ENCODE measurements around the gene CDC42EP4. TPM values are rescaled to one million over a fixed set of nuclear protein-coding genes. Genes with fewer than 3 reads are reported as not detected.

The CDC42EP4 gene
- total RNA-seq, 1 donor from 2014 or later: 73.7 TPM

GRCh38 chr17:73279704-73280103, 32.1 kb downstream of the CDC42EP4 start:
- H3K27ac ChIP-seq: peak overlapping the region; percentile 61

GRCh38 chr17:73278465-73279453, 33.0 kb downstream of the CDC42EP4 start:
- H3K27me3 ChIP-seq: no peaks in the 10 kb centered on the region
- H3K4me1 ChIP-seq: peaks cover 48% of the 10 kb centered on the region
- intact Hi-C loops (cut with DNase I): no loop called here
- no peak for DNase-seq (ENCODE audit: extremely low spot score in 2 of 2)
- TF ChIP-seq POLR2AphosphoS5 (IDR thresholded peaks at IDR 0.05; ENCODE audit: insufficient read depth in 1 of 2, low read depth in 1 of 2): peak; percentile 20 to 93
- no peak for TF ChIP-seq POLR2A (IDR thresholded peaks at IDR 0.05)
- H3K4me3 ChIP-seq: no peak overlapping the region
- H3K9me3 ChIP-seq: no peaks in the 10 kb centered on the region
- H3K36me3 ChIP-seq: peaks cover 0 to 2% of the 10 kb centered on the region in 2 donors
- H3K27ac ChIP-seq: peak overlapping the region; percentile 61

More at GRCh38 chr17:73279704-73280103, 32.1 kb downstream of the CDC42EP4 start:
- TF ChIP-seq POLR2AphosphoS5 (IDR thresholded peaks at IDR 0.05; ENCODE audit: insufficient read depth in 1 of 2, low read depth in 1 of 2) (no peak), CTCF (IDR thresholded peaks at IDR 0.05) (no peak), POLR2A (IDR thresholded peaks at IDR 0.05) (no peak)
- Histone ChIP-seq H3K27me3 (no peaks in the 10 kb centered on the region), H3K36me3 (peaks cover 0 to 10% of the 10 kb centered on the region in 2 donors), H3K4me1 (peaks cover 57% of the 10 kb centered on the region), H3K4me3 (no peak overlapping the region), H3K9me3 (no peaks in the 10 kb centered on the region)
- intact Hi-C loops (cut with DNase I): no loop called here
- no peak for DNase-seq (ENCODE audit: extremely low spot score in 2 of 2)

- intact Hi-C loops (cut with DNase I): no loop called here
- Histone ChIP-seq H3K4me1 (peaks cover 41% of the 10 kb centered on the region), H3K4me3 (no peak overlapping the region), H3K36me3 (no peaks in the 10 kb centered on the region), H3K9me3 (no peaks in the 10 kb centered on the region), H3K27ac (peak overlapping the region; percentile 61), H3K27me3 (no peaks in the 10 kb centered on the region)
- DNase-seq (ENCODE audit: extremely low spot score in 2 of 2): no peak
- TF ChIP-seq CTCF (IDR thresholded peaks at IDR 0.05): no peak
- no peak for TF ChIP-seq POLR2AphosphoS5 (IDR thresholded peaks at IDR 0.05; ENCODE audit: insufficient read depth in 1 of 2, low read depth in 1 of 2)
- no peak for TF ChIP-seq POLR2A (IDR thresholded peaks at IDR 0.05)
These were observed 33.7 kb downstream of the CDC42EP4 start for GRCh38 chr17:73278049-73278464.

GRCh38 chr17:73274490-73274889, 37.3 kb downstream of the CDC42EP4 start:
- peaks cover 24% of the 10 kb centered on the region for H3K4me1 ChIP-seq
- no peaks in the 10 kb centered on the region for H3K9me3 ChIP-seq
- no peak overlapping the region for H3K4me3 ChIP-seq
- intact Hi-C loops (cut with DNase I): no loop called here
- H3K27me3 ChIP-seq: no peaks in the 10 kb centered on the region
- H3K36me3 ChIP-seq: no peaks in the 10 kb centered on the region
- no peak overlapping the region for H3K27ac ChIP-seq
- DNase-seq (ENCODE audit: extremely low spot score in 2 of 2): no peak
- TF ChIP-seq CTCF (IDR thresholded peaks at IDR 0.05): no peak
- no peak for TF ChIP-seq POLR2A (IDR thresholded peaks at IDR 0.05)
- TF ChIP-seq POLR2AphosphoS5 (IDR thresholded peaks at IDR 0.05; ENCODE audit: insufficient read depth in 1 of 2, low read depth in 1 of 2): no peak

- intact Hi-C loops (cut with DNase I): no loop called here
These were observed 38.9 kb downstream of the CDC42EP4 start for GRCh38 chr17:73272906-73273218.

More at GRCh38 chr17:73272906-73273218, 38.9 kb downstream of the CDC42EP4 start:
- Histone ChIP-seq H3K36me3 (no peaks in the 10 kb centered on the region), H3K27ac (no peak overlapping the region), H3K9me3 (no peaks in the 10 kb centered on the region), H3K27me3 (no peaks in the 10 kb centered on the region), H3K4me3 (no peak overlapping the region), H3K4me1 (peaks cover 8% of the 10 kb centered on the region)
- TF ChIP-seq POLR2AphosphoS5 (IDR thresholded peaks at IDR 0.05; ENCODE audit: insufficient read depth in 1 of 2, low read depth in 1 of 2) (no peak), POLR2A (IDR thresholded peaks at IDR 0.05) (no peak), CTCF (IDR thresholded peaks at IDR 0.05) (no peak)
- no peak for DNase-seq (ENCODE audit: extremely low spot score in 2 of 2)

Measured in vagina (tissue), 2 donors.